HepG2 (cell line): ENCODE data around the gene ADGRF5. TPM values are rescaled to one million over a fixed set of nuclear protein-coding genes. Genes with fewer than 3 reads are reported as not detected.
A peak's percentile ranks its signal among the peaks of the same experiment; 100 is the strongest.

ENCODE experiments used
- ATAC-seq: fragments of 200-7000 bp; cut with Tn5 transposase; 3 replicates; pipeline ENCODE4 v1.9.1; 2020; ENCODE audit warnings: mild to moderate bottlenecking, moderate library complexity
- BruUV-seq: library from RNA; stranded (reverse); fragments of 400-500 nt; replicated peaks from 2 replicates; lab custom pipeline; 2021; lab: Mats Ljungman, UMichigan
- CTCF ChIA-PET: fragments of 300-600 bp; formaldehyde crosslinking; extraction: SDS; loops from one replicate; lab custom pipeline; 2021; ENCODE audit warnings: low total read pairs, inconsistent platforms, low intra/inter-chr PET ratio; lab: Yijun Ruan, JAX
- POLR2A ChIA-PET: fragments of 350-600 bp; sonication (Branson Sonifier 250); formaldehyde crosslinking; loops from one replicate; lab custom pipeline; 2020; ENCODE audit warnings: antibody characterized with exemption, inconsistent platforms; lab: Yijun Ruan, JAX
- DNase-seq: peaks from one replicate; pipeline ENCODE4 v3.0.0-alpha.2; 2015; ENCODE audit warnings: low spot score
- FAIRE-seq: peaks from 3 replicates; lab custom pipeline; 2011; peaks lifted over from hg19 to GRCh38; lab: Jason Lieb, UNC
- H2AFZ ChIP-seq: one replicate; pipeline ENCODE4 v1.6.1; 2011; ENCODE audit warnings: low read length, inconsistent platforms
- H3K27ac ChIP-seq: fragments of 300-600 bp; 3 replicates; pipeline ENCODE4 v1.8.0; 2011; ENCODE audit warnings: mixed run types, mild to moderate bottlenecking, mixed read lengths, low read length, inconsistent platforms; ENCODE audit not compliant: insufficient read depth; ENCODE audit errors: extremely low read length
- H3K27me3 ChIP-seq, 2 experiments: fragments of 200-600 bp in 1 of 2; 2 replicates in 1 of 2; 3 replicates in 1 of 2; pipeline versions ENCODE4 v1.6.0 to v1.8.0; 2011; ENCODE audit warnings: low read length in 2 of 2, mild to moderate bottlenecking in 2 of 2, moderate library complexity in 2 of 2, inconsistent platforms in 1 of 2; ENCODE audit not compliant: insufficient read depth in 2 of 2, control insufficient read depth in 1 of 2
- H3K36me3 ChIP-seq, 2 experiments: fragments of 200-600 bp in 1 of 2; replicated peaks in 1 of 2; 2 replicates in 1 of 2; 3 replicates in 1 of 2; pipeline versions ENCODE4 v1.5.1 to v1.8.0; 2011; ENCODE audit warnings: low read length in 2 of 2, inconsistent platforms in 1 of 2; ENCODE audit not compliant: insufficient read depth in 2 of 2, control insufficient read depth in 1 of 2
- H3K4me1 ChIP-seq: 2 replicates; pipeline ENCODE4 v1.5.1; 2012; ENCODE audit warnings: low read length, inconsistent platforms; ENCODE audit not compliant: insufficient read depth
- H3K4me2 ChIP-seq: 2 replicates; pipeline ENCODE4 v1.6.0; 2011; ENCODE audit warnings: low read depth, low read length, inconsistent platforms
- H3K4me3 ChIP-seq, 3 experiments: fragments of 200-600 bp in 1 of 3; sonication (generic), shearing (Covaris generic) in 1 of 3; replicated peaks in 1 of 3; 2 replicates each; pipeline ENCODE4 v1.5.1; 2011 to 2016; ENCODE audit warnings: low read length in 3 of 3, inconsistent platforms in 2 of 3, low read depth in 2 of 3, mild to moderate bottlenecking in 2 of 3, control low read depth in 1 of 3, mixed read lengths in 1 of 3; ENCODE audit not compliant: insufficient read depth in 1 of 3
- H3K79me2 ChIP-seq: one replicate; pipeline ENCODE4 v1.6.1; 2011; ENCODE audit warnings: low read length, inconsistent platforms; ENCODE audit not compliant: insufficient read depth
- H3K9ac ChIP-seq: 2 replicates; pipeline ENCODE4 v1.6.0; 2011; ENCODE audit warnings: mild to moderate bottlenecking, low read depth, low read length, inconsistent platforms; ENCODE audit not compliant: insufficient read depth
- H3K9me3 ChIP-seq: 2 replicates; pipeline ENCODE4 v1.5.1; 2012; ENCODE audit warnings: mild to moderate bottlenecking, low read length
- H4K20me1 ChIP-seq: 2 replicates; pipeline ENCODE4 v1.6.0; 2011; ENCODE audit warnings: inconsistent platforms, mild to moderate bottlenecking, low read length, moderate library complexity; ENCODE audit not compliant: insufficient read depth
- CREB1 ChIP-seq, 2 experiments: fragments of 450-650 bp in 1 of 2; IDR thresholded peaks; 2 replicates each; pipeline ENCODE4 v1.6.1; 2016 to 2017; ENCODE audit warnings: control low read depth in 1 of 2, mild to moderate bottlenecking in 1 of 2, missing compliant biosample characterization in 1 of 2, missing genetic modification characterization in 1 of 2
- FOXJ3 ChIP-seq: sonication (generic); formaldehyde crosslinking; IDR thresholded peaks from 2 replicates; pipeline ENCODE4 v1.4.0; 2020; ENCODE audit warnings: missing genetic modification reagents, mild to moderate bottlenecking, borderline replicate concordance
- KDM1A ChIP-seq: IDR thresholded peaks from 2 replicates; pipeline ENCODE4 v1.6.1; 2016; ENCODE audit warnings: missing compliant biosample characterization
- NR2C2 ChIP-seq: sonication (generic); formaldehyde crosslinking; IDR thresholded peaks from 2 replicates; pipeline ENCODE4 v1.4.0; 2020; ENCODE audit warnings: missing genetic modification reagents, mild to moderate bottlenecking, moderate library complexity, borderline replicate concordance
- SMARCE1 ChIP-seq: fragments of 450-650 bp; IDR thresholded peaks from 2 replicates; pipeline ENCODE4 v1.6.1; 2017; ENCODE audit warnings: borderline replicate concordance
- SP140L ChIP-seq: sonication (generic); formaldehyde crosslinking; IDR thresholded peaks from 2 replicates; pipeline ENCODE4 v1.4.0; 2020; ENCODE audit warnings: missing genetic modification reagents, borderline replicate concordance
- SRSF1 ChIP-seq: fragments of 200-400 bp; formaldehyde crosslinking; optimal IDR thresholded peaks from 2 replicates; pipeline ENCODE3; 2017; ENCODE audit warnings: mild to moderate bottlenecking, low read depth, low read length, moderate library complexity
- ZBTB3 ChIP-seq: sonication (generic); formaldehyde crosslinking; IDR thresholded peaks from 2 replicates; pipeline ENCODE4 v1.4.0; 2020; ENCODE audit warnings: low read depth, mild to moderate bottlenecking, moderate library complexity, missing genetic modification reagents, borderline replicate concordance
- ZNF235 ChIP-seq: sonication (generic); formaldehyde crosslinking; IDR thresholded peaks from 2 replicates; pipeline ENCODE4 v1.8.1; 2023; ENCODE audit warnings: mild to moderate bottlenecking, missing genetic modification reagents, borderline replicate concordance
- ZNF781 ChIP-seq: sonication (generic); formaldehyde crosslinking; IDR thresholded peaks from 2 replicates; pipeline ENCODE4 v1.5.1; 2020; ENCODE audit warnings: borderline replicate concordance, mild to moderate bottlenecking, missing genetic modification reagents; ENCODE audit errors: not compliant biosample characterization
- ZSCAN30 ChIP-seq: sonication (generic); formaldehyde crosslinking; IDR thresholded peaks from 2 replicates; pipeline ENCODE4 v1.5.0; 2020; ENCODE audit warnings: mild to moderate bottlenecking, missing genetic modification reagents
- WGBS: methylation state at CpG from one replicate; pipeline ENCODE4 v1.1.6; 2017; ENCODE audit warnings: low lambda C conversion rate; 5-methylcytosine and 5-hydroxymethylcytosine counted together
- in situ Hi-C: cut with HindIII; loops from 2 replicates; pipeline ENCODE4 v1.10.0; 2017; ENCODE audit warnings: low pct_unique_long_range_greater_than_20kb; ENCODE audit not compliant: extremely low pct_ligation_motif_present
- intact Hi-C: fragments of 100-400 bp; cut with micrococcal nuclease; formaldehyde crosslinking; loops from one replicate; pipeline ENCODE4 v1.10.0; 2022; ENCODE audit not compliant: unreplicated experiment
- polyA plus RNA-seq, 8 experiments: library from polyadenylated mRNA; depleted of rRNA in 3 of 8; stranded (reverse) in 7 of 8; unstranded in 1 of 8; fragments of >200 nt; fragmentation: Illumina TruSeq in 4 of 8; extraction: Trizol in 4 of 8; gene quantifications; 2 replicates each; pipeline versions ENCODE4 v1.2.1 to v1.2.3, GENCODE V29; 2011 to 2016; ENCODE audit warnings: low read depth in 4 of 8, missing spikeins in 1 of 8, mixed read lengths in 1 of 8; ENCODE audit not compliant: insufficient read depth in 1 of 8
- total RNA-seq, 5 experiments: library from RNA; depleted of rRNA; stranded (reverse); fragments of >200 nt; fragmentation: Illumina TruSeq; extraction: Trizol; gene quantifications; 2 replicates each; pipeline ENCODE4 v1.2.3, GENCODE V29; 2016; ENCODE audit warnings: low read depth in 1 of 5
- TF ChIP-seq, protein P1 (sequence below): IDR thresholded peaks from 2 replicates; pipeline ENCODE4 v1.6.1; 2012; ENCODE audit warnings: inconsistent platforms

Gene ADGRF5
- total and polyA plus RNA-seq, 2 of the 13 experiments (the other 11 are each of a cell fraction or from before 2014, with no cell fraction given): not detected

DNA sequence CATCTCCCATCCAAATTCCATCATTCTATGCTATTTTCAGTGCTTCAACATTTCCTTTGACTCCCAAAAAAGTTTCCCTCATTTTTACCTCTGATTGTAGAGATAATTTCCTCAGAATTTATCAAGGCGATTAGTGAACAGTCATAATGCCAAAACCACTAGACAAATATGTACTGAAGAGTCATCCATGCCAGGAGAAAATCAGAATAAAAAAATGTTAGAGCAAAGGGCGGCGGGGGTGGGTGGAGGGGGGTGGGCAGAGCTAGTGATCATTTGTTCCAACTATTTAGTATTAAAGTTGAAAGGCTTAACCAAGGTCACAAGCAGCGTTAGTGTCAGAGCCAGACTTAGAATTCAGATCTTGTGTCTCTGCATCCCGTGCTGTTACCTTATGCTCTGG, 5.3 kb upstream of the ADGRF5 start:
- no TSS peak for BruUV-seq
- H2AFZ ChIP-seq: no peak overlapping the region
- no peaks in the 10 kb centered on the region for H4K20me1 ChIP-seq
- ChIA-PET POLR2A (no interaction called here), CTCF (no interaction called here)
- H3K9ac ChIP-seq: no peak overlapping the region
- H3K27me3 ChIP-seq: peaks cover 2 to 23% of the 10 kb centered on the region in 2 experiments; a peak in 3 of 5 replicates
- H3K4me1 ChIP-seq: no peaks in the 10 kb centered on the region
- H3K36me3 ChIP-seq: no peaks in the 10 kb centered on the region
- in situ Hi-C loops (no loop called here), intact Hi-C loops (no loop called here)
- WGBS: 5% methylated on average over 5 of the region's 5 CpGs
- H3K4me3 ChIP-seq: no peak overlapping the region
- no peak overlapping the region for H3K4me2 ChIP-seq
- DNase-seq (no peak), ATAC-seq (no peak), FAIRE-seq (no peak)
- TF ChIP-seq KDM1A (CRISPR knock-in tag) (no peak), NR2C2 (no peak), SP140L (CRISPR knock-in tag) (no peak), ZNF235 (CRISPR knock-in tag) (no peak), SRSF1 (no peak), SMARCE1 (no peak), ZNF781 (CRISPR knock-in tag) (no peak), ZSCAN30 (no peak), FOXJ3 (CRISPR knock-in tag) (no peak)
- TF ChIP-seq, protein P1, sequence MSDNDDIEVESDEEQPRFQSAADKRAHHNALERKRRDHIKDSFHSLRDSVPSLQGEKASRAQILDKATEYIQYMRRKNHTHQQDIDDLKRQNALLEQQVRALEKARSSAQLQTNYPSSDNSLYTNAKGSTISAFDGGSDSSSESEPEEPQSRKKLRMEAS: no peak
- H3K9me3 ChIP-seq: no peaks in the 10 kb centered on the region
- H3K27ac ChIP-seq: no peak overlapping the region
- no peaks in the 10 kb centered on the region for H3K79me2 ChIP-seq

DNA sequence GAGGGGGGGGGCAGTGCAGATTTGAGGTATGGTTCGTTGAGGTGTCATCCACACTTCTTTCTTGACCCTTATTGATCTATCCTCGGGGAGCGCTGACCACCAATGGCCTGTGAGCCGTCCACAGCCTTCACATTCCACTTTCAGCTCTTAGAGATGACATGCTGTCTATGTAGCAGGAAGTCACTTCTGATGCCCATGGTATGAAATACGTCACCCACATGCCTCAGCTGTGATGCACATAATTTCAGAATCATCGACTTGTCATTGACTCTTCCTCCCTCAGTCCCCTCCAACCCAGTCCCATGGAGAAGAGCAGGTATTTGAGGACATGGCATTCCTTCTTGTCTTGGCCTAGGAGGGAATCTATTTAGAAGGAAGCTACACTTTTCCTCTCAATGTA, 4.7 kb upstream of the ADGRF5 start:
- intact Hi-C loops (no loop called here), in situ Hi-C loops (no loop called here)
- TF ChIP-seq CREB1 (IDR thresholded peaks at IDR 0.05) (peak; percentile 77), CREB1 (CRISPR knock-in tag; IDR thresholded peaks at IDR 0.05) (no peak), ZBTB3 (no peak)
- no TSS peak for BruUV-seq
- no peak overlapping the region for H3K9ac ChIP-seq
- H3K9me3 ChIP-seq: no peaks in the 10 kb centered on the region
- ChIA-PET CTCF (no interaction called here), POLR2A (no interaction called here)
- H3K27me3 ChIP-seq: peaks cover 2 to 29% of the 10 kb centered on the region in 2 experiments
- WGBS: 22% methylated on average over 6 of the region's 6 CpGs
- H3K4me1 ChIP-seq: no peaks in the 10 kb centered on the region
- no peaks in the 10 kb centered on the region for H4K20me1 ChIP-seq
- no peak overlapping the region for H3K4me2 ChIP-seq
- FAIRE-seq (no peak), DNase-seq (no peak), ATAC-seq (no peak)
- H3K4me3 ChIP-seq: no peak overlapping the region
- H3K79me2 ChIP-seq: no peaks in the 10 kb centered on the region
- no peaks in the 10 kb centered on the region for H3K36me3 ChIP-seq
- H3K27ac ChIP-seq: no peak overlapping the region
- no peak overlapping the region for H2AFZ ChIP-seq
